Brain pericyte (primary cell): ENCODE data around the gene URI1.

Experiments used
- DNase-seq: peaks from one replicate; pipeline ENCODE4 v3.0.0-alpha.2; 2012; ENCODE audit warnings: low read depth, low spot score

The URI1 gene

GRCh38 chr19:29967623-29968022 is 25.6 kb downstream of the URI1 start:
- no peak for DNase-seq

- no peak for DNase-seq
Measured at GRCh38 chr19:29969891-29970290, 27.9 kb downstream of the URI1 start.

- no peak for DNase-seq
Measured at GRCh38 chr19:29971002-29971401, 29.0 kb downstream of the URI1 start.

GRCh38 chr19:29971648-29972047 is 29.6 kb downstream of the URI1 start:
- DNase-seq, result no peak

GRCh38 chr19:29974701-29975100 is 32.7 kb downstream of the URI1 start:
- DNase-seq, result no peak

GRCh38 chr19:29976151-29976943 is 34.3 kb downstream of the URI1 start:
- no peak for DNase-seq

- no peak for DNase-seq
Measured at GRCh38 chr19:29978080-29978479, 36.0 kb downstream of the URI1 start.

GRCh38 chr19:29983568-29983967 is 41.5 kb downstream of the URI1 start:
- no peak for DNase-seq

GRCh38 chr19:29985196-29985595 is 43.2 kb downstream of the URI1 start:
- DNase-seq, result no peak

GRCh38 chr19:29988351-29988750 is 46.3 kb downstream of the URI1 start:
- no peak for DNase-seq

GRCh38 chr19:29992233-29992867 is 50.3 kb downstream of the URI1 start:
- DNase-seq, result no peak

GRCh38 chr19:29999490-29999889 is 57.5 kb downstream of the URI1 start:
- no peak for DNase-seq

GRCh38 chr19:30000862-30001261 is 58.8 kb downstream of the URI1 start:
- DNase-seq, result no peak

GRCh38 chr19:30001301-30001700 is 59.3 kb downstream of the URI1 start:
- no peak for DNase-seq

GRCh38 chr19:30001791-30002190 is 59.8 kb downstream of the URI1 start:
- no peak for DNase-seq

GRCh38 chr19:30003866-30004265 is 61.8 kb downstream of the URI1 start:
- no peak for DNase-seq

- no peak for DNase-seq
Measured at GRCh38 chr19:30004403-30004802, 62.4 kb downstream of the URI1 start.

GRCh38 chr19:30006207-30006606 is 64.2 kb downstream of the URI1 start:
- DNase-seq, result no peak

- DNase-seq, result no peak
Measured at GRCh38 chr19:30008169-30008568, 66.1 kb downstream of the URI1 start.

- no peak for DNase-seq
Measured at GRCh38 chr19:30009013-30009412, 67.0 kb downstream of the URI1 start.

- no peak for DNase-seq
Measured at GRCh38 chr19:30011051-30011578, 69.1 kb downstream of the URI1 start.

- DNase-seq, result no peak
Measured at GRCh38 chr19:30014770-30015169, 72.7 kb downstream of the URI1 start.

GRCh38 chr19:30017172-30017571 is 75.1 kb downstream of the URI1 start:
- DNase-seq, result no peak
